Smooth muscle cell of bladder (primary cell): ENCODE data around the gene DENND5A. TPM values are rescaled to one million over a fixed set of nuclear protein-coding genes. Genes with fewer than 3 reads are reported as not detected.

Source experiments
- total RNA-seq: library from RNA; depleted of rRNA; stranded (reverse); fragments of >200 nt; gene quantifications from 2 replicates; pipeline ENCODE4 v1.2.3, GENCODE V29; 2014

The DENND5A gene
- total RNA-seq, result 204 and 238 TPM in 2 replicates

GRCh38 chr11:9265211-9266131, at the start of gene DENND5A:
Gene DENND5A, minus strand, starts transcription at chr11:9265350. Its CDS starts 281 bp downstream, at chr11:9265069.

DNA sequence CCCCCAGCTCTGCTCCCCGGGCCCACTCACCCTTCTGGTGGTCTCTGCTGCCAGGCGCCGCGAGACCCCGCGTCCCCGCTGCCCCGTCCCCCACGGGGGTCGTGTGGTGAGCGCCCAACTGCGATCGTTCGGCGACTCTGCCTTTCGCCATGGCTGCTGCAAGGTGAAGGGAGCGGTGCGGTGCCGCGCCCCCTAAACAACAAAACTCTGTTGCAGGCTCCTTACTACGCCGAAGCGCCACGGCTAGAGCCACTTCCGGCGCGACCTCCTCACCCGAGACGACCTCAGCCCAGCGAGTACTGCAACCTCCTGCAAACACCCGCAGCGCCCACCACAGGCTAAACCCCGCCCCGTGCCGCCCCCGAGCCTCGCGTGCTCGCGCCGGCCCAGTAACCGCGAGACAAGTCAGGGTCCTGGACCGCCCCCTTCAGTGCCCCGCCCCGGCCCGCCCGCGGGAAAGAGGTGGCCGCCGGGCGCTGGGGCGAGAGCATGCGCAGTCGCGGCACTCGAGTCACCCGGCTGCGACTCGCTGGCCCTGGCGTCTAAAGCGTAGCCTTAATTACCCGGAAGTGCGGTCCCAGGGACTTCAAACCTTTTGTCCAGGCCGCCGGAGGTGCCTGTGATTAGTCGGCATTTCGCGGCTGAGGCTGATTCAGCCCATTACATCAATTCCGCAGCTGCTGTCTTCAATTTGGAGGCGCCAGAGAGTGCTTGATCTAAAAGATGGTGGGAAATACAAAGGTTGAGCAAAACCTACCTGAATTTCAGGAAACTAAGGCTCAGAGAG, 49.3 kb upstream of the DENND5A start, which contains the start of gene TMEM41B:
Gene TMEM41B (minus strand): TSS at position 303 of the 787 bp plus-strand sequence. CDS start 152 bp downstream, at position 151.

DNA sequence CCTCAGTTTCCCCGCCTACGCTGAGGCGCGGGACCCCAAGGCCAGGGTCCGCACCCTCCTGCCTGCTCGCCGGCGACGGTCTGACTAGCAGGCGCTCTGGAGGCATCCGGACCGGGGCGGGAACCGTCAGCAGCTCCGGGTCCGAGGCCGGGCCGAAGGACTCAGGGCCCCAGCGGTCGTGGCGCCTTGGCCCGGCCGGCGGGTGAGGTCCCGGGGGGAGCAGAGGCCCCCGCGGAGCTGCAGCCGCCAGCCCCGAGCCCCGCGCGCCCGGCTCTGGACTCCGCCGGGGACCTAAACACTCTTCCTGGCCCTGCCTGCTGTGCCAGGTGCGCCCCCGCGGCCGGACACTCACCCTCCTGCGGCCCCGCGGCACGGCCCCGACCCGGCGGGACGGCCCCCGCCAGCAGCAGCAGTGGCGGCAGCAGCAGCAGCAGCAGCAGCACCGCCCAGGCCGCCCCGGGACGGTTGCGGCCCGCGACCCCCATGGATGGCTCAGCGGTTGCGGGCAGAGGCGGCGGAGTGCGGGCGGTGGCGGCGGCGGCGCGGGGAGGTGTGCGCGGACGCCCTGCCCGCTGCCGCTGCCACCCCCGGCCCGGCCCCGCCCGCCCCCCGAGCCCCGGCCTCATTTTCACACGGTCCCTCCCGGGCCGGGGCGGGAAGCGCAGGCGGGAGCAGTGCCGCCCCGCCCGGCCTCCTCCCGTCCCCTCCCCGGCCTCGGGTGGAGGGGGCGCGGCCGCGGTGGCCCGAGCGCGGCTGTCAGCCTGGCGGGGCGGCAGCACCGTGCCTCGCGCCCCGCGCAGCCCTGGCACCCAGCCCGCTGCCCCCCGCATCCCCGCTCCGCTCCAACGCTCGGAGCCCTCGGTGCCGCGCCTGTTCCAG, 173.9 kb downstream of the DENND5A start, which contains the start of gene SCUBE2:
Gene SCUBE2 (minus strand): TSS at position 556 of the 879 bp plus-strand sequence. CDS start 71 bp downstream, at position 485.

Other genes with a start within 250 kb of the DENND5A start
- gene SCUBE2, start 173.8 kb downstream of the DENND5A start, total RNA-seq, result 1.7 and 4.4 TPM in 2 replicates
- gene TMEM41B, start 49.2 kb upstream of the DENND5A start, total RNA-seq, result 65.0 and 75.4 TPM in 2 replicates
- 82.9 and 116 TPM in 2 replicates for gene IPO7, start 119.3 kb upstream of the DENND5A start, total RNA-seq
- 26.0 and 32.2 TPM in 2 replicates for gene ZNF143, start 195.7 kb upstream of the DENND5A start, total RNA-seq